ENCODE measurements around the gene SLC43A2. TPM values are rescaled to one million over a fixed set of nuclear protein-coding genes. Genes with fewer than 3 reads are reported as not detected.
A peak's percentile ranks its signal among the peaks of the same experiment; 100 is the strongest.

The SLC43A2 gene
- total RNA-seq, 2 experiments from 2014 or later, result 9.0 to 10.2 TPM

DNA sequence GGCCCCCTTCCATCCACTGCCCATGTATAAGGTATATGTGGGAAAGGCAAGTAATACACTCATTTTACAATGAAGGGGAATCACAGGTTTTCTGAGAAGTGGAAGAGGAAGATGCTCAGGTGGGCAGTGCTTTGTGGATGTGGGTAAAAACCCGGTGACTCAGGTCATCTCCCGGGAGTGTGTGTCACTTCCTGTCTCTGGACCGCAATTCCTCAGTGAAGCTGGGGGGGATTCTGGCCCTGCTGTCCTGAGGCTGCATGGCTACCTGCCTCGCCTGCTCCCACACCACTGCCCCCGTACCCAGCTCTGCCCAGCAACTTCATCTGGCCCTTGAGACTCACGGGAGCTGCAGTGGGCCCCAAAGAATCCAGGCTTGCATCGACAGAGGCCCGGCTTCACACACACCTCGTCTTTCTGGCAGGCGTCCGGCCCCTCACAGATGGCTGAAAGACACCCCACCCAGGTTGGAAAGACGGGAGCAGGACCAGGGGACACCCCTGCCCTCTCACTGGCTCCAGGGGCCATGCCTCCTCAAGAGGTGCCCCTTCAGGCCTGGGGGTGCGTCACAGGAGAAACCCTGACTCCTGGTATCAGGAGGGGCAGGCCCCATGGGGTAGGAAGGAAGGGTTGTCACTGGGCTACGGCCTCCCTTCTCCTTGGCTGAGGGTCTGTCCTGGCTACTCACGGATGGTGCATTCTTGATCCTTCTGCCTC is 16.0 kb upstream of the SLC43A2 start:
- Mint-ChIP-seq H3K4me1 (ENCODE audit: low read depth) (peaks cover 21% of the 10 kb centered on the region), H3K27me3 (no peaks in the 10 kb centered on the region), H3K27ac (peak overlapping the region; percentile 71), H3K36me3 (ENCODE audit: low read depth) (peaks cover 4% of the 10 kb centered on the region), H3K4me3 (peak overlapping the region; percentile 83), H3K9me3 (no peaks in the 10 kb centered on the region)
- TF ChIP-seq, protein P1, sequence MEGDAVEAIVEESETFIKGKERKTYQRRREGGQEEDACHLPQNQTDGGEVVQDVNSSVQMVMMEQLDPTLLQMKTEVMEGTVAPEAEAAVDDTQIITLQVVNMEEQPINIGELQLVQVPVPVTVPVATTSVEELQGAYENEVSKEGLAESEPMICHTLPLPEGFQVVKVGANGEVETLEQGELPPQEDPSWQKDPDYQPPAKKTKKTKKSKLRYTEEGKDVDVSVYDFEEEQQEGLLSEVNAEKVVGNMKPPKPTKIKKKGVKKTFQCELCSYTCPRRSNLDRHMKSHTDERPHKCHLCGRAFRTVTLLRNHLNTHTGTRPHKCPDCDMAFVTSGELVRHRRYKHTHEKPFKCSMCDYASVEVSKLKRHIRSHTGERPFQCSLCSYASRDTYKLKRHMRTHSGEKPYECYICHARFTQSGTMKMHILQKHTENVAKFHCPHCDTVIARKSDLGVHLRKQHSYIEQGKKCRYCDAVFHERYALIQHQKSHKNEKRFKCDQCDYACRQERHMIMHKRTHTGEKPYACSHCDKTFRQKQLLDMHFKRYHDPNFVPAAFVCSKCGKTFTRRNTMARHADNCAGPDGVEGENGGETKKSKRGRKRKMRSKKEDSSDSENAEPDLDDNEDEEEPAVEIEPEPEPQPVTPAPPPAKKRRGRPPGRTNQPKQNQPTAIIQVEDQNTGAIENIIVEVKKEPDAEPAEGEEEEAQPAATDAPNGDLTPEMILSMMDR (IDR thresholded peaks at IDR 0.05), result no peak
- ChIA-PET CTCF (no interaction called here), POLR2A (interaction anchor here (1.3 kb wide), 1 partner anchor 40 kb away, joined by 3 read pairs; the partner anchor contains the start of gene PRPF8)
- intact Hi-C loops (cut with DNase I, micrococcal nuclease), result loop anchor here (5.0 kb wide), 2 partner anchors 38 to 383 kb away; partner anchors contain the start of genes PRPF8 (in 1 of the 2) and RTN4RL1 (in 1 of the 2)
- no peaks in the 10 kb centered on the region for H3K36me3 ChIP-seq (ENCODE audit: insufficient read depth, low read length)
- no peaks in the 10 kb centered on the region for H3K27me3 ChIP-seq (ENCODE audit: control insufficient read depth in 1 of 2, insufficient read depth in 2 of 2, low read length in 2 of 2)
- no peak for ATAC-seq (ENCODE audit: poor library complexity)
- peaks cover 0 to 5% of the 10 kb centered on the region in 2 experiments for H3K9me3 ChIP-seq (ENCODE audit: control insufficient read depth in 1 of 2, insufficient read depth in 1 of 2, low read length in 2 of 2)
- DNase-seq, result peak in 3 of 14 experiments; percentile 35 to 79 (median 72)
- H3K27ac ChIP-seq (ENCODE audit: low read depth in 1 of 2, low read length in 2 of 2), result no peak overlapping the region
- H3K4me1 ChIP-seq (ENCODE audit: insufficient read depth, low read length), result peaks cover 40% of the 10 kb centered on the region
- no peak overlapping the region for H3K4me3 ChIP-seq (ENCODE audit: low read length)

DNA sequence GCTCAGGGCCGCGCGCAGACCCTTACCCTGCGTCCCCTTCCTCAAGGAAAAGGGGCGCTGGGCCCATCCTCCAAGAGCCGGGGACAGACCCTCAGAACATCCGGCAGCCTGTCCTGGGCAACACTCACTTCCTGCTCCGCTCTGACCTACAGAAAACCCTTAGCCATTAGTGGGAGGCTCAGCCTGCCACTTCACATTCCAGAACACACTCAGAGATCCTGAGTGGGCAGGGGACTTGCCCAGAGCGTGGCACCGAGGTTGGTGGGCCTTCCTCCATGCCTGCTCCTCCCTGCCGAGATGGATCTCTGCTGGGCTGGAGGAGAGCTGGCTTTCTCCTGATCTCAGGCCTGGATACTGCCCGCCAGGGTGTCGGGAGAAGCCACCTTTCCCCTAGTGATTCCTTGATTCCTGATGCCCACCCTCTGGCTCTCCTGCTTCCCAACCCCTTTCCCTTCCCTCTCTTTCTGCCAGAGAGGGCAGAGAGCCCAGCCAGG is 15.4 kb upstream of the SLC43A2 start:
- peak overlapping the region; percentile 83 for H3K4me3 Mint-ChIP-seq
- H3K36me3 Mint-ChIP-seq (ENCODE audit: low read depth), result peaks cover 4% of the 10 kb centered on the region
- H3K27ac ChIP-seq (ENCODE audit: low read depth in 1 of 2, low read length in 2 of 2), result no peak overlapping the region
- peaks cover 21% of the 10 kb centered on the region for H3K4me1 Mint-ChIP-seq (ENCODE audit: low read depth)
- H3K9me3 Mint-ChIP-seq, result no peaks in the 10 kb centered on the region
- DNase-seq (peak in 2 of 14 experiments; percentile 41 to 56), ATAC-seq (ENCODE audit: poor library complexity) (no peak)
- peak overlapping the region; percentile 33 for H3K4me3 ChIP-seq (ENCODE audit: low read length)
- H3K27me3 Mint-ChIP-seq, result no peaks in the 10 kb centered on the region
- peaks cover 0 to 5% of the 10 kb centered on the region in 2 experiments for H3K9me3 ChIP-seq (ENCODE audit: control insufficient read depth in 1 of 2, insufficient read depth in 1 of 2, low read length in 2 of 2)
- POLR2A ChIA-PET, result interaction anchor here (0.6 to 0.7 kb wide), 2 partner anchors 16 to 120 kb away, joined by 3 read pairs; no protein-coding TSS in a partner anchor
- H3K27me3 ChIP-seq (ENCODE audit: control insufficient read depth in 1 of 2, insufficient read depth in 2 of 2, low read length in 2 of 2), result no peaks in the 10 kb centered on the region
- intact Hi-C loops (cut with DNase I, micrococcal nuclease), result no loop called here
- TF ChIP-seq, protein P1 (IDR thresholded peaks at IDR 0.05), result no peak
- H3K4me1 ChIP-seq (ENCODE audit: insufficient read depth, low read length), result peaks cover 38% of the 10 kb centered on the region
- peak overlapping the region; percentile 71 for H3K27ac Mint-ChIP-seq
- H3K36me3 ChIP-seq (ENCODE audit: insufficient read depth, low read length), result no peaks in the 10 kb centered on the region
- CTCF ChIA-PET, result interaction anchor here (1.4 kb wide), 1 partner anchor 14 kb away, joined by 6 read pairs; no protein-coding TSS in a partner anchor

DNA sequence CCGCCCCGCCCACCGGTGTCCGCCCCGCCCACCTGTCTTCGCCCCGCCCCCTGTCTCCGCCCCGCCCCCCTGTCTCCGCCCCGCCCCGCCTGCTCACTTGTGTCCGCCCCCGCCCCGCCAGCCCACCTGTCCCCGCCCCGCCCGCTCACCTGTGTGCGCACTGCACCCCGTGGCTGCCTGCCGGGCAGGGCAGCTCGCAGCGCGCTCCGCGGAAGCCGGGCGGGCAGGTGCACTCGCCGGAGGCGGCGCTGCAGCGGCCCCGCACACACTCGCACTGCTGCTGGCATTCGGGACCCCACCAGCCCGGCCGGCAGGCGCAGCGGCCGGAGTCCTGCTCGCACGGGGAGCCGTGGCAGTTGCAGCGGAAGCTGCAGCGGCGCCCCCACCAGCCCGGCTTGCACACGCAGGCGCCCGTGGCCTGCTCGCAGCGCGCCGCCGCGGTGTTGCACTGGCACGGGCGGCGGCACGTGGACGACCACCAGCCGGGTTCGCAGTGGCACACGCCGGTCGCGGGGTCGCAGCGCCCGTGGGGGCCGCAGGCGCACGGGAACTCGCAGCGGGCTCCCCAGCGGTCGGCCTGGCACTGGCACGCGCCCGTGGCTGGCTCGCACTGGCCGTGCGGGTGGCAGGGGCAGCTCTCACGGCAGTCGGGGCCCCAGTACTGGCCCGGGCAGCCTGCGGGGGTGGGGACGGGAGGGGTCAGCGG is 14.8 kb upstream of the SLC43A2 start:
- Histone ChIP-seq H3K4me1 (ENCODE audit: insufficient read depth, low read length) (peaks cover 36% of the 10 kb centered on the region), H3K36me3 (ENCODE audit: insufficient read depth, low read length) (no peaks in the 10 kb centered on the region), H3K4me3 (ENCODE audit: low read length) (peak overlapping the region; percentile 33), H3K9me3 (ENCODE audit: control insufficient read depth in 1 of 2, insufficient read depth in 1 of 2, low read length in 2 of 2) (peaks cover 0 to 5% of the 10 kb centered on the region in 2 experiments), H3K27ac (ENCODE audit: low read depth in 1 of 2, low read length in 2 of 2) (no peak overlapping the region), H3K27me3 (ENCODE audit: control insufficient read depth in 1 of 2, insufficient read depth in 2 of 2, low read length in 2 of 2) (no peaks in the 10 kb centered on the region)
- Mint-ChIP-seq H3K36me3 (ENCODE audit: low read depth) (peaks cover 4% of the 10 kb centered on the region), H3K27ac (no peak overlapping the region), H3K4me3 (no peak overlapping the region), H3K4me1 (ENCODE audit: low read depth) (peaks cover 21% of the 10 kb centered on the region), H3K9me3 (no peaks in the 10 kb centered on the region), H3K27me3 (no peaks in the 10 kb centered on the region)
- TF ChIP-seq, protein P1 (IDR thresholded peaks at IDR 0.05), result no peak
- POLR2A ChIA-PET, result interaction anchor here (0.6 to 0.7 kb wide), 2 partner anchors 15 to 121 kb away, joined by 3 read pairs; no protein-coding TSS in a partner anchor
- DNase-seq (peak; percentile 38 to 91 (median 65)), ATAC-seq (ENCODE audit: poor library complexity) (peak; percentile 90)
- CTCF ChIA-PET, result interaction anchor here (1.4 kb wide), 1 partner anchor 14 kb away, joined by 6 read pairs; no protein-coding TSS in a partner anchor
- intact Hi-C loops (cut with DNase I, micrococcal nuclease), result no loop called here

Data from CD4-positive, alpha-beta T cell (primary cell).